Measurements from ENCODE around the gene FNTB.

Gene FNTB

DNA sequence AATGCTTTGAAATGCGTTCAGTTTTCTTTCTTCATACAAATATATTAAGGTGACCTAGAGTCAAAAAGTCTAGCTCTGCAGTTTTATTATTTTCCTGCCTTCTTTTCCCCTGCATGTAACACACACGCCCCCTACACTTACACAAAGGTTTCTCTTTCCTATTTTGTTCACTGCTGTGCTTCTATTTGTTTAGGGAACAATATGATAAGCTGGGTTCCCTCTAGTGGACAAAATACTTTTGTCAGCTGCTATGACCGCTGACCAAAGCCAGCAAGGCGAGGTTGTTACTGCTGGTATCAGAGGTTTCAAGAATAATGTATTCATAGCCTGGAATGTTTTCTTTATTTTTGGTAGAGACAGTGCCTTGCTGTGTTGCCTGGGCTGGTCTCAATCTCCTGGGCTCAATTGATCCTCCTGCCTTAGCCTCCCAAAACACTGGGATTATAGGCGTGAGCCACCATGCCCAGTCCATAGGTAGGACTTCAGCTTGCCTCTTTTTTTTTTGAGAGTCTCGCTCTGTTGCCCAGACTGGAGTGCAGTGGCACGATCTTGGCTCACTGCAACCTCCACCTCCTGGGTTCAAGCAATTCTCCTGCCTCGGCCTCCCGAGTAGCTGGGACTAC lies 33.4 kb downstream of the FNTB start:
- Histone ChIP-seq H3K4ac (ENCODE audit: low read depth, low read length) (no peak overlapping the region), H3K9ac (ENCODE audit: low read length) (no peak overlapping the region), H3K36me3 (ENCODE audit: control insufficient read depth in 1 of 2, insufficient read depth in 2 of 2, low read length in 2 of 2) (peaks cover 5 to 7% of the 10 kb centered on the region in 2 experiments), H3K79me2 (ENCODE audit: control insufficient read depth, insufficient read depth, low read length, poor library complexity) (no peaks in the 10 kb centered on the region), H2BK5ac (ENCODE audit: low read depth, low read length, poor library complexity) (no peak overlapping the region), H2AK5ac (ENCODE audit: low read length) (no peak overlapping the region), H3K14ac (ENCODE audit: low read length) (no peak overlapping the region), H3K18ac (ENCODE audit: low read length) (no peak overlapping the region), H3K4me1 (ENCODE audit: control insufficient read depth in 1 of 2, insufficient read depth in 2 of 2, low read length in 2 of 2) (no peaks in the 10 kb centered on the region), H2AFZ (ENCODE audit: insufficient read depth, low read length, poor library complexity) (no peak overlapping the region), H3K27me3 (ENCODE audit: insufficient read depth, low read length) (no peaks in the 10 kb centered on the region), H3K4me3 (ENCODE audit: low read depth, low read length) (no peak overlapping the region), H3K9me3 (ENCODE audit: insufficient read depth, low read depth, low read length) (no peaks in the 10 kb centered on the region), H3K23ac (ENCODE audit: low read length) (no peak overlapping the region), H4K91ac (ENCODE audit: low read depth, low read length) (no peak overlapping the region), H3K27ac (ENCODE audit: low read depth, low read length) (no peak overlapping the region), H2BK120ac (ENCODE audit: insufficient read depth, low read length, poor library complexity) (no peak overlapping the region), H4K8ac (ENCODE audit: low read depth, low read length) (no peak overlapping the region), H4K12ac (ENCODE audit: low read depth, low read length) (no peak overlapping the region), H3K79me1 (ENCODE audit: low read length) (no peaks in the 10 kb centered on the region), H2BK12ac (ENCODE audit: low read length) (no peak overlapping the region), H3K4me2 (ENCODE audit: low read length) (no peak overlapping the region)
- DNase-seq = peak; percentile 56 to 86
- no CpG with 5 or more reads among the region's 9 CpGs for WGBS (ENCODE audit: extremely low coverage, insufficient coverage, insufficient read length)

DNA sequence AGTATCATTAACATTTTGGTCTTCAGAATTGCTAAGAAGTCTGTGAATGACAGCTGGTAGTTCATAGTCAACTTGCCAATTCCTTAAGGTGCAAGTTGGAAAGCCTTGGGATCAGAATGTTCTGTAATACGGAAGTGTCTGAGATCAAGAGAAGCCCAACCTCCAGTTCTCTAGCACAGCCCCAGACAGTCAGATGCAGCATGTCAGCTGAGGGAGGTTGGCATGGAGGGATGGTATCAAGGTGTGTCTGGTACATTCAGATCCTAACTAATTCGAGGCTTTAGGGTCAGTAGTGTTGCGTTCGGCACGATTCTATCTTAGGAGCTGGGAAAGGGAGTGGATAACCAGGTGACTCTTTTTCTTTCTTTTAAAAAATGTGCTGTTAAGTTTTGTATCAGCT lies 38.3 kb downstream of the FNTB start:
- DNase-seq = no peak
- Histone ChIP-seq H3K9ac (ENCODE audit: low read length) (no peak overlapping the region), H3K79me2 (ENCODE audit: control insufficient read depth, insufficient read depth, low read length, poor library complexity) (no peaks in the 10 kb centered on the region), H4K12ac (ENCODE audit: low read depth, low read length) (no peak overlapping the region), H3K18ac (ENCODE audit: low read length) (no peak overlapping the region), H3K14ac (ENCODE audit: low read length) (no peak overlapping the region), H2AFZ (ENCODE audit: insufficient read depth, low read length, poor library complexity) (no peak overlapping the region), H2BK120ac (ENCODE audit: insufficient read depth, low read length, poor library complexity) (no peak overlapping the region), H3K79me1 (ENCODE audit: low read length) (no peaks in the 10 kb centered on the region), H3K27ac (ENCODE audit: low read depth, low read length) (no peak overlapping the region), H3K9me3 (ENCODE audit: insufficient read depth, low read depth, low read length) (no peaks in the 10 kb centered on the region), H3K27me3 (ENCODE audit: insufficient read depth, low read length) (no peaks in the 10 kb centered on the region), H4K8ac (ENCODE audit: low read depth, low read length) (no peak overlapping the region), H3K4ac (ENCODE audit: low read depth, low read length) (no peak overlapping the region), H2BK5ac (ENCODE audit: low read depth, low read length, poor library complexity) (no peak overlapping the region), H3K36me3 (ENCODE audit: control insufficient read depth in 1 of 2, insufficient read depth in 2 of 2, low read length in 2 of 2) (peaks cover 7% of the 10 kb centered on the region in 2 experiments), H3K4me2 (ENCODE audit: low read length) (no peak overlapping the region), H2AK5ac (ENCODE audit: low read length) (no peak overlapping the region), H2BK12ac (ENCODE audit: low read length) (no peak overlapping the region), H3K4me3 (ENCODE audit: low read depth, low read length) (no peak overlapping the region), H4K91ac (ENCODE audit: low read depth, low read length) (no peak overlapping the region), H3K4me1 (ENCODE audit: control insufficient read depth in 1 of 2, insufficient read depth in 2 of 2, low read length in 2 of 2) (no peaks in the 10 kb centered on the region), H3K23ac (ENCODE audit: low read length) (no peak overlapping the region)
- WGBS (ENCODE audit: extremely low coverage, insufficient coverage, insufficient read length) = no CpG with 5 or more reads among the region's 5 CpGs

DNA sequence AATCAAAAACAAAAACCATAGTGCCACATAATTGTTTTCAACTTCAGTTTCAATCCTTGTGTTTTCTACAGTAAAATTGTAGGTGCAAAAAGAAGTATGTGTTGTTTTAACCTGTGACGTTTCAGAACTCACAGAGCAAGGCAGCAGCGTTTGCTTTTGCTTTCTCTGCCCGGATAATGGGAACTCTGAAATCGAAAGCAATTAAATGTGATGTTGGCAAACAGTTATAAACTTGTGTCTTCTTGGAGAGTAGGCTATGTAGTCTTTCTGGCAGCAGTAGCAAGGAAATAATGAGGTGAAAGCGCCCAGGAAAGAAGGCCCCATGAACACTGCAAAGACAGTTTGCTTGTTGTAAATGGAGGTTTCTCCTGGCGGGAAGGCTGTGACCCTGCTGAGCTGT lies 39.1 kb downstream of the FNTB start:
- H3K9me3 ChIP-seq (ENCODE audit: insufficient read depth, low read depth, low read length) = no peaks in the 10 kb centered on the region
- H3K27ac ChIP-seq (ENCODE audit: low read depth, low read length) = no peak overlapping the region
- peaks cover 7 to 9% of the 10 kb centered on the region in 2 experiments for H3K36me3 ChIP-seq (ENCODE audit: control insufficient read depth in 1 of 2, insufficient read depth in 2 of 2, low read length in 2 of 2)
- H3K4me2 ChIP-seq (ENCODE audit: low read length) = no peak overlapping the region
- no peak overlapping the region for H3K9ac ChIP-seq (ENCODE audit: low read length)
- H3K18ac ChIP-seq (ENCODE audit: low read length) = no peak overlapping the region
- H2AFZ ChIP-seq (ENCODE audit: insufficient read depth, low read length, poor library complexity) = no peak overlapping the region
- H3K79me2 ChIP-seq (ENCODE audit: control insufficient read depth, insufficient read depth, low read length, poor library complexity) = no peaks in the 10 kb centered on the region
- H2AK5ac ChIP-seq (ENCODE audit: low read length) = no peak overlapping the region
- no peak overlapping the region for H3K4ac ChIP-seq (ENCODE audit: low read depth, low read length)
- no peak overlapping the region for H2BK5ac ChIP-seq (ENCODE audit: low read depth, low read length, poor library complexity)
- H3K4me1 ChIP-seq (ENCODE audit: control insufficient read depth in 1 of 2, insufficient read depth in 2 of 2, low read length in 2 of 2) = no peaks in the 10 kb centered on the region
- DNase-seq = no peak
- H3K4me3 ChIP-seq (ENCODE audit: low read depth, low read length) = no peak overlapping the region
- H2BK120ac ChIP-seq (ENCODE audit: insufficient read depth, low read length, poor library complexity) = no peak overlapping the region
- no peak overlapping the region for H3K23ac ChIP-seq (ENCODE audit: low read length)
- H3K79me1 ChIP-seq (ENCODE audit: low read length) = no peaks in the 10 kb centered on the region
- H4K12ac ChIP-seq (ENCODE audit: low read depth, low read length) = no peak overlapping the region
- H3K27me3 ChIP-seq (ENCODE audit: insufficient read depth, low read length) = no peaks in the 10 kb centered on the region
- no peak overlapping the region for H2BK12ac ChIP-seq (ENCODE audit: low read length)
- H4K8ac ChIP-seq (ENCODE audit: low read depth, low read length) = no peak overlapping the region
- WGBS (ENCODE audit: extremely low coverage, insufficient coverage, insufficient read length) = no CpG with 5 or more reads among the region's 6 CpGs
- H4K91ac ChIP-seq (ENCODE audit: low read depth, low read length) = no peak overlapping the region
- no peak overlapping the region for H3K14ac ChIP-seq (ENCODE audit: low read length)

GRCh38 chr14:65026526-65026925 lies 39.8 kb downstream of the FNTB start:
- Histone ChIP-seq H3K4me3 (ENCODE audit: low read depth, low read length) (no peak overlapping the region), H3K79me1 (ENCODE audit: low read length) (no peaks in the 10 kb centered on the region), H3K4me1 (ENCODE audit: control insufficient read depth in 1 of 2, insufficient read depth in 2 of 2, low read length in 2 of 2) (no peaks in the 10 kb centered on the region), H2BK5ac (ENCODE audit: low read depth, low read length, poor library complexity) (no peak overlapping the region), H4K8ac (ENCODE audit: low read depth, low read length) (no peak overlapping the region), H4K91ac (ENCODE audit: low read depth, low read length) (no peak overlapping the region), H3K27me3 (ENCODE audit: insufficient read depth, low read length) (no peaks in the 10 kb centered on the region), H3K4ac (ENCODE audit: low read depth, low read length) (no peak overlapping the region), H2AK5ac (ENCODE audit: low read length) (no peak overlapping the region), H4K12ac (ENCODE audit: low read depth, low read length) (no peak overlapping the region), H3K9ac (ENCODE audit: low read length) (no peak overlapping the region), H3K18ac (ENCODE audit: low read length) (no peak overlapping the region), H3K23ac (ENCODE audit: low read length) (no peak overlapping the region), H2BK120ac (ENCODE audit: insufficient read depth, low read length, poor library complexity) (no peak overlapping the region), H3K14ac (ENCODE audit: low read length) (no peak overlapping the region), H3K79me2 (ENCODE audit: control insufficient read depth, insufficient read depth, low read length, poor library complexity) (no peaks in the 10 kb centered on the region), H3K27ac (ENCODE audit: low read depth, low read length) (no peak overlapping the region), H3K9me3 (ENCODE audit: insufficient read depth, low read depth, low read length) (no peaks in the 10 kb centered on the region), H3K36me3 (ENCODE audit: control insufficient read depth in 1 of 2, insufficient read depth in 2 of 2, low read length in 2 of 2) (peaks cover 7 to 9% of the 10 kb centered on the region in 2 experiments), H2BK12ac (ENCODE audit: low read length) (no peak overlapping the region), H3K4me2 (ENCODE audit: low read length) (no peak overlapping the region), H2AFZ (ENCODE audit: insufficient read depth, low read length, poor library complexity) (no peak overlapping the region)
- no CpG with 5 or more reads among the region's 9 CpGs for WGBS (ENCODE audit: extremely low coverage, insufficient coverage, insufficient read length)
- DNase-seq = no peak

All from trophoblast cell (in vitro differentiated cells and primary cell).